Measurements from ENCODE around the gene PC.

DNA sequence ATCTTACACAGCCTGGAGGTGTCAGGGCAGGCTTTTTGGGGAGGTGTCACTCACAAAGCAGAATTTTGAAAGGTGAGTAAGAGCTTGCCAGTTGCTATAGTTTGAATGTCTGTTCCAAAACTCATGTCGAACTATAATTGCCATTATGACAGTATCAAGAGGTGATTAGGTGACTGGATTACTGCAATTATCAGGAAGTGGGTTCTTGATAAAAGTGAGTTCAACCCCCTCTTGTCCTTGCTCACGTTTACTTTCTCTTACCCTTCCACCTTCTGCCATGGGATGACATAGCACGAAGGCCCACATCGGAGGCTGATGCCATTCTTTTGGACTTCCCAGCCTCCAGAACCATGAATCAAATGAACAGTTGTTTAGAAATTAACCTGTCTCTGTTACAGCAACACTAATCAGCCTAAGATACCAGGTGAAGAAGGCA, 12.2 kb upstream of the PC start:
- TF ChIP-seq POLR2AphosphoS5 (IDR thresholded peaks at IDR 0.05) (no peak), POLR2A (IDR thresholded peaks at IDR 0.05) (no peak), EP300 (IDR thresholded peaks at IDR 0.05) (no peak)
- TF ChIP-seq, protein P1, sequence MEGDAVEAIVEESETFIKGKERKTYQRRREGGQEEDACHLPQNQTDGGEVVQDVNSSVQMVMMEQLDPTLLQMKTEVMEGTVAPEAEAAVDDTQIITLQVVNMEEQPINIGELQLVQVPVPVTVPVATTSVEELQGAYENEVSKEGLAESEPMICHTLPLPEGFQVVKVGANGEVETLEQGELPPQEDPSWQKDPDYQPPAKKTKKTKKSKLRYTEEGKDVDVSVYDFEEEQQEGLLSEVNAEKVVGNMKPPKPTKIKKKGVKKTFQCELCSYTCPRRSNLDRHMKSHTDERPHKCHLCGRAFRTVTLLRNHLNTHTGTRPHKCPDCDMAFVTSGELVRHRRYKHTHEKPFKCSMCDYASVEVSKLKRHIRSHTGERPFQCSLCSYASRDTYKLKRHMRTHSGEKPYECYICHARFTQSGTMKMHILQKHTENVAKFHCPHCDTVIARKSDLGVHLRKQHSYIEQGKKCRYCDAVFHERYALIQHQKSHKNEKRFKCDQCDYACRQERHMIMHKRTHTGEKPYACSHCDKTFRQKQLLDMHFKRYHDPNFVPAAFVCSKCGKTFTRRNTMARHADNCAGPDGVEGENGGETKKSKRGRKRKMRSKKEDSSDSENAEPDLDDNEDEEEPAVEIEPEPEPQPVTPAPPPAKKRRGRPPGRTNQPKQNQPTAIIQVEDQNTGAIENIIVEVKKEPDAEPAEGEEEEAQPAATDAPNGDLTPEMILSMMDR (IDR thresholded peaks at IDR 0.05): no peak
